Tongue (tissue), 2 donors: ENCODE data around the gene TCF12. TPM values are rescaled to one million over a fixed set of nuclear protein-coding genes. Genes with fewer than 3 reads are reported as not detected.
"Not testable (repeated sequence)": the region's sequence is repeated elsewhere in the genome, so short reads cannot be mapped to it uniquely, and the experiment has no call there.

ENCODE experiments used
- DNase-seq: peaks from one replicate; pipeline ENCODE4 v3.0.0-alpha.2; 2015
- total RNA-seq: library from RNA; depleted of rRNA; stranded (reverse); fragments of >200 nt; gene quantifications from one replicate; pipeline ENCODE4 v1.2.3, GENCODE V29; 2014

TCF12 gene
- total RNA-seq, 1 donor from 2014 or later = 176 TPM

GRCh38 chr15:56980473-56980872 is 62.0 kb downstream of the TCF12 start:
- no peak for DNase-seq

GRCh38 chr15:56981160-56981559 is 62.7 kb downstream of the TCF12 start:
- no peak for DNase-seq

DNA sequence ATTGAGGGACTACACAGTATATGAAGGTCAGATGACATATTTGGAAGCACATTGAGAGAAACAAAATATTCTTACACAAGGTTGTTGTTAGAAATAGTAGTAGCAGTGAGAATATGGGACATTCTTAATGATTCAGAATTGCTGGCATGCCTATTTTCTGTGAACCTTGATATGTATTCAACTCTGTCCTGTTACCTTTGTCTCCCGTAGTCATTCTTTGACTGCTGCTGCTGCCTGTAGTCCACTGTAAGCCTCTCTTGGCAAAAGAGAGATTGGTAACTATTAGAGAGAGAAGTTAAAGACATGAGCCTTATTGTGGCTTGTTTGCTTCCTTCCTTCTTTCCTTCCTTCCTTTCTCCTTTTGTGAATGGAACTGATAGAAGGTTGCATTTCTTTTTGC is 64.5 kb downstream of the TCF12 start:
- DNase-seq = no peak

DNA sequence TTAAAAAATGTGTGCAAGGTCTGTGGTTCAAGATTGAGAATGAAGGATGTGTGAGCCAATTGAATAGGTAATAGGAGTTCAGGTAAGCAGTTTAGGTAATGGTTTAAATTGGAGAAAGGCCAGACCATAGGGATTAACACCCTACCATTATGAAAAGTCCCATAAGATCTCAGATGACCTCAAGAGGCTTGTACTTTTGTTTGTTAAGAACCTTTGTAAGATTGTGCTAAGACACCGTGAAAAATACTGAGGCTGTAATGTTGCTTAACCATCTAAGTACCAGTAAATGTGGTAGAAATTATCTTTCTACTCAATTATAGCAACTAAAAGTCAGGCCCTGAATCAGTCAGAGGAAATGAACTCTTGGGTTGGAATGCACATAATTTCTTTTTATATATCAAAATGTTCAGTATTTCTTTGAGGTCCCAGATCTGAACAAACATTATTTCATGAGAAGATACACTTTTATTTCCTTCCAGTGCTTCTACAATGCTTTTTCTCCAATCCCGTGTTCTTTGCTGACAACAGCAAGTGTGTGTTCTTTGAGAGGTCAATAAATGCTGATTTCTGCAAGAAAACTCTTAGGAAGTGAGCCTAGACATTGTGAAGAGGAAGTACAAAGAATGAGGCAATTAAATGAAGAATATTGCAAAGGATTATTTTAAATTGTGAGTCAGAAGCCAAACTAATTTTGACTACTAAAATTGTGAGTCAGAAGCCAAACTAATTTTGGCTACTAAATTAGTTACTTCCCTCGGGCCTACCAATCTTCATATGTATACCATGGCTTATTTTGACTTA is 66.4 kb downstream of the TCF12 start:
- DNase-seq = no peak

GRCh38 chr15:56985856-56986255 is 67.4 kb downstream of the TCF12 start:
- no peak for DNase-seq

DNA sequence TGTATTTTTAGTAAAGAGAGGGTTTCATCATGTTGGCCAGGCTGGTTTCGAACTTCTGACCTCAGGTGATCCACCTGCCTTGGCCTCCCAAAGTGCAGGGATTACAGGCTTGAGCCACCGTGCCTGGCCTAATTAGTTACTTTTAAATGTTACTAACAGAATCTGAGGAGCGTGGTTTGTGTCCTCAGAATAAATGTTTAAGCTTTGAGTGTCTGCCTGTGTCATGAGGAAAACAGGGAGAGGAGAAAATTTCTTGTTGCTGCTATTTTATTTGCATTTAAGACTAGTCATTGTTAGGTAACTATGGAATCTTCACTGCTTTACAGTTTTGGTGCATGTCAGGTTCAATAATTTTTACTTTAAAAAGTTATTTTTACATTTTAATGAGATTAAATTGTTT is 68.8 kb downstream of the TCF12 start:
- DNase-seq = no peak

DNA sequence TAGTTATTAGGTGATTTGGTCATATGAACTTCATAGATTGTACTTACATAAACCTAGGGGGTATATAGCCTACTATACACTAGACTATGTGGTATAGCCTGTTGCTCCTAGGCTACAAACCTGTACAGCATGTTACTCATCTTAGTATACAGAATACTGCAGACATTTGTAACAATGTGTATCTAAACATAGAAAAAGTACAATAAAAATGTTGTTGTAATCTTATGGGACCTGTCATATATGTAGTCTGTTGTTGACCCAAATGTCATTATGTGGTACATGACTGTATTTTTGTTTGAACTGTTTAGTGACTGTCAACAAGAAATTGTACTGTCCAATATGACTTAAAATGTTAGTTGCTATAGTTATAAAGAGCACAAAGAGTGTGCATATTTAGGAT is 69.8 kb downstream of the TCF12 start:
- no peak for DNase-seq

GRCh38 chr15:56989411-56989924 is 71.0 kb downstream of the TCF12 start:
- no peak for DNase-seq

- no peak for DNase-seq
These were observed 72.6 kb downstream of the TCF12 start for GRCh38 chr15:56991017-56991416.

GRCh38 chr15:56992725-56993124 is 74.3 kb downstream of the TCF12 start:
- no peak for DNase-seq

DNA sequence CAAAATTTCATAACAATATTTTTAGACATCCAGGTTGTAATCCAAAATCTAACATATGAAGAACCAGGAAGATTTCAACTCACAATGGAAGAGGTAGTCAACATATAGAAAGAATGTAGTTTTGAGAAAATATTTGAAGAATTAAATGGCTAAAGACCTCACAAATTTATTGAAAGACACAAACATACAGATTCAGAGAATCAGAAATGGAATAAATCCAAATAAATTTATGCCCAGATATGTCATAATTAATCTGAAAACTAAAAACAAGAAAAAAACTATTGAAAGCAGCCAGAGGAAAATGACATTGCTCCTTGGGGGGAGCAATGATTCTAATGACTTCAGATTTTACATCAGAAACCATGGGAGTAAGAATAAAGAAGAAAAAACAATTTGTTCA is 75.8 kb downstream of the TCF12 start:
- no peak for DNase-seq

DNA sequence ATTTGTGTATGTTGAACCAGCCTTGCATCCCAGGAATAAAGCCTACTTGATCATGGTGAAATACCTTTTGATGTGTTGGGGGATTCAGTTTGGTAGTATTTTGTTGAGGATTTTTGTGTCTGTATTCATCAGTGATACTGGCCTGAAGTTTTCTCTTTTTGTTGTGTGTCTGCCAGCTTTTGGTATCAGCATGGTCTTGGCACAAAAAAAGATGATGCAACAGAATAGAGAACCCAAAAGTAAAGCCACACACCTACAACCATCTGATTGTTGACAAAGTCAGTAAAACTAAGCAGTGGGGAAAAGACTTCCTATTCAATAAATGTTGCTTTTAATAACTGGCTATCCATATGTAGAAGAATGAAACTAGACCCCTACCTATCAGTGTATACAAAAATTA is 77.6 kb downstream of the TCF12 start:
- no peak for DNase-seq

GRCh38 chr15:56996746-56997470 is 78.5 kb downstream of the TCF12 start:
- no peak for DNase-seq

GRCh38 chr15:57003418-57003817 is 85.0 kb downstream of the TCF12 start:
- DNase-seq = no peak

- no peak for DNase-seq
These were observed 86.8 kb downstream of the TCF12 start for GRCh38 chr15:57005244-57005643.

GRCh38 chr15:57007797-57008196 is 89.4 kb downstream of the TCF12 start:
- not testable (repeated sequence) for DNase-seq

DNA sequence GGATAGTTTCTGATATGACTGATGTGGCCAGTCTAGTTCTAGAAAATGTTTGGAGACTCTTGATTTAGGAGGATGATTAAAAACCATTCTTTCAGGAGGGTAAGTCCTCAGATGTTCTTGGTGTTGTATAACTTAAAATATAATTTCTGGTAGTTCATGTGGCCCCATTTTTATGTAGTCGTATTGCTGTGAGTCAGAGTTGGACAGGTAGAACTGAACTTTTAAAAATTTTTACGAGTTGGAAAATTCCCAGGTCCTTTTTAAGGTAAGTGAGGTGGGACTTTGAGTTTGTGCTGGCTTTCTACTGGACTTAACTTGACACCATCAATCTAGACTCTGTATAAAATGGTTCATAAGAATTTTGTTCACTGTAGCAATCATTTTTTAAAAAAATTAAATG is 92.3 kb downstream of the TCF12 start:
- DNase-seq = no peak

GRCh38 chr15:57012556-57012955 is 94.1 kb downstream of the TCF12 start:
- DNase-seq = no peak

GRCh38 chr15:57014896-57015295 is 96.5 kb downstream of the TCF12 start:
- DNase-seq = not testable (repeated sequence)

GRCh38 chr15:57015360-57015759 is 96.9 kb downstream of the TCF12 start:
- no peak for DNase-seq

DNA sequence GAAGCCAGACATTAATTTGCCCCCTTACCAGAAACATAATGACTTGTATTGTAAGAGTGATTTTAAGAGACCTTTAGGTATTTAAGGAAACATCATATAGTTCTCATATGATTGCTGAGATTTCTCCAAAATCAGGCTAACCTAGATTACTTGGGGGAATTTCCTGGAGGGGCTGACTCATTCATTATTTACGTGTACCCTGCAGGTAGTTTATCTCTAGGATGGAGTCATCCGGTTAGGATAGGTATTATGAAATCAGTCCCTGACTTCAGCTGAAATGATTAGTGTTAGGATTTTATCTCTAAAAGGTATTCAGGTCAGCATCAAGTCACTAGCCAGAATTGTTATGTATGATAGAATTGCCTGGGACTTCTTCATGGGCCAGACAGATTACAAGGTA is 97.5 kb downstream of the TCF12 start:
- no peak for DNase-seq

GRCh38 chr15:57017024-57017423 is 98.6 kb downstream of the TCF12 start:
- no peak for DNase-seq

- no peak for DNase-seq
These were observed 99.7 kb downstream of the TCF12 start for GRCh38 chr15:57018151-57018550.
